Activated T-helper 1 cell treated with anti-CD3 and anti-CD28 coated beads, Interleukin-12 subunit alpha, Interleukin-12 subunit beta, Interleukin-2, Interleukin-4 antibody, amounts not matched to agents 30 ng/mL and 10 ng/mL and 1 ng/mL, durations not matched to agents 14 hours and 24 hours and 36 hours (primary cell): ENCODE results near the gene NEAT1. TPM values are rescaled to one million over a fixed set of nuclear protein-coding genes. Genes with fewer than 3 reads are reported as not detected.

Source experiments
- DNase-seq: peaks from one replicate; pipeline ENCODE4 v3.0.0; 2021; ENCODE audit warnings: low spot score
- H3K27ac Mint-ChIP-seq: one replicate; pipeline ENCODE4 v1.8.0; 2021; ENCODE audit warnings: mild to moderate bottlenecking, mixed read lengths
- H3K27me3 Mint-ChIP-seq: one replicate; pipeline ENCODE4 v1.8.0; 2022; ENCODE audit warnings: mild to moderate bottlenecking, moderate library complexity, mixed read lengths; ENCODE audit not compliant: insufficient read depth
- H3K36me3 Mint-ChIP-seq: one replicate; pipeline ENCODE4 v1.8.0; 2021; ENCODE audit warnings: low read depth, mixed read lengths
- H3K4me1 Mint-ChIP-seq: one replicate; pipeline ENCODE4 v1.8.0; 2021; ENCODE audit warnings: low read depth, mixed read lengths
- H3K4me3 Mint-ChIP-seq: one replicate; pipeline ENCODE4 v1.8.0; 2021; ENCODE audit warnings: mild to moderate bottlenecking, moderate library complexity, mixed read lengths
- H3K9me3 Mint-ChIP-seq: one replicate; pipeline ENCODE4 v1.8.0; 2021; ENCODE audit warnings: mixed read lengths
- intact Hi-C: fragments of 100-400 bp; cut with micrococcal nuclease; formaldehyde crosslinking; loops from one replicate; pipeline ENCODE4 v1.15.1; 2024
- total RNA-seq: library from RNA; stranded (reverse); gene quantifications from 2 replicates; pipeline ENCODE4 v1.2.3, GENCODE V29; 2022

NEAT1 gene
- total RNA-seq, 1 donor from 2014 or later: 507 TPM

DNA sequence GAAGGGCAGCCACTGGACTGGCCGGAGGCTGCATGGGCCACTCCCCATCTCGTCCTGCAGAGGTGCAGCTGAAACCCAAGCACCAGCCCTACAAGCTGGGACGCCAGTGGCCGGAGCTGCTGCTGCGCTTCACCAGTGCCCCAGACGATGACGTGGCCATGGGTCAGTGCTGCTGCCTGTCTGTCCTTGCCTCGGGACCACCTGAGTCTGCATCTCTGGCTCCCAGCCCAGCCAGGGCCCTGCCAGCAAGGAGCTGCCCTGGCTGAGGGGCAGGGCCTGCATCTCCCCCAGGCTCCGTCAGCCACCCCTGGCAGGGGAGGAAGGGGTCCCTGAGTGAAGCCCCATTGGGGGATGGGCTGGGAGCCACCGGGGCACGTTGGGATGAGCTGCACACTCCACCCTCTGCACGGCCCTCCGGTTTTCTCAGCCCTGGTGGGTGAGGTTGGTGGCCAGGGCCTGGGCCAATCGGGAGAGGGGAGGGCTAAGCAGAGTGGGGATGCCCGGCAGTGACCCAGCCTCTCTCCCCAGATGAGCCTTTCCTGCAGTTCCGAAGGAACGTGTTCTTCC, 29.0 kb upstream of the NEAT1 start:
- no peak overlapping the region for H3K27ac Mint-ChIP-seq
- no peaks in the 10 kb centered on the region for H3K9me3 Mint-ChIP-seq
- peaks cover 20% of the 10 kb centered on the region for H3K4me1 Mint-ChIP-seq
- no peak overlapping the region for H3K4me3 Mint-ChIP-seq
- peaks cover 25% of the 10 kb centered on the region for H3K36me3 Mint-ChIP-seq
- no peaks in the 10 kb centered on the region for H3K27me3 Mint-ChIP-seq
- intact Hi-C loops: no loop called here
- DNase-seq: no peak

GRCh38 chr11:65394125-65394536, 28.5 kb upstream of the NEAT1 start:
- Mint-ChIP-seq H3K4me3 (no peak overlapping the region), H3K36me3 (peaks cover 24% of the 10 kb centered on the region), H3K4me1 (peaks cover 14% of the 10 kb centered on the region), H3K27ac (no peak overlapping the region), H3K9me3 (no peaks in the 10 kb centered on the region), H3K27me3 (no peaks in the 10 kb centered on the region)
- no peak for DNase-seq
- intact Hi-C loops: no loop called here

DNA sequence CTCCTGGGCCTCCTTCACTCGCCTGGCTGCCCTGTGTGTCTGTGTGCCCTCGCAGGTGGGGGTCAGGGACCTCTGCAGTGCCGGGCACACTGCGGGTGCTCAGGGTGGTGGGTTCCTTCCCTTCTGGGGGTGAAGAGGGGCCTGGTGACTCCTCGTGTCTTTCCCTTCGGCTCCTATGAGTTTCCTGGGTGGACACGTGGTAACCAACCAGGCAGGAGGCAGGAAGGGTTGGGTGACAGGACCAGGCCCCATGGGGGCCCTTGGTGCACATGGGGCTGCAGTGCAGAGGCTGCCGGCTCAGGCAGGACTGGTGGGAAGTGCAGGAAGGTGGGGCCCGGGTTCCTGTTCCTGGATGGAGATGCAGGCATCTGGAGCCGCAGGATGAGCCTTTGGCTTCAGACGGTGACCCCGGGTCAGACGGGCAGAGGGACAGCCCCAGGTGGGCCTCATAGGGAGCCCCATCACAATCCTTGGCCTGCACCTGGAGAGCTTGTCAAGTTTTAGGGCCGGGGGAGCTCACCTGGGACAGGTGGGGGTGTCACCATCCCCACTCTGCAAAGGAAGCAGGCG, 26.6 kb upstream of the NEAT1 start:
- Mint-ChIP-seq H3K27ac (no peak overlapping the region), H3K27me3 (no peaks in the 10 kb centered on the region), H3K4me1 (peaks cover 2% of the 10 kb centered on the region), H3K36me3 (peaks cover 21% of the 10 kb centered on the region), H3K4me3 (no peak overlapping the region), H3K9me3 (no peaks in the 10 kb centered on the region)
- no peak for DNase-seq
- intact Hi-C loops: no loop called here

DNA sequence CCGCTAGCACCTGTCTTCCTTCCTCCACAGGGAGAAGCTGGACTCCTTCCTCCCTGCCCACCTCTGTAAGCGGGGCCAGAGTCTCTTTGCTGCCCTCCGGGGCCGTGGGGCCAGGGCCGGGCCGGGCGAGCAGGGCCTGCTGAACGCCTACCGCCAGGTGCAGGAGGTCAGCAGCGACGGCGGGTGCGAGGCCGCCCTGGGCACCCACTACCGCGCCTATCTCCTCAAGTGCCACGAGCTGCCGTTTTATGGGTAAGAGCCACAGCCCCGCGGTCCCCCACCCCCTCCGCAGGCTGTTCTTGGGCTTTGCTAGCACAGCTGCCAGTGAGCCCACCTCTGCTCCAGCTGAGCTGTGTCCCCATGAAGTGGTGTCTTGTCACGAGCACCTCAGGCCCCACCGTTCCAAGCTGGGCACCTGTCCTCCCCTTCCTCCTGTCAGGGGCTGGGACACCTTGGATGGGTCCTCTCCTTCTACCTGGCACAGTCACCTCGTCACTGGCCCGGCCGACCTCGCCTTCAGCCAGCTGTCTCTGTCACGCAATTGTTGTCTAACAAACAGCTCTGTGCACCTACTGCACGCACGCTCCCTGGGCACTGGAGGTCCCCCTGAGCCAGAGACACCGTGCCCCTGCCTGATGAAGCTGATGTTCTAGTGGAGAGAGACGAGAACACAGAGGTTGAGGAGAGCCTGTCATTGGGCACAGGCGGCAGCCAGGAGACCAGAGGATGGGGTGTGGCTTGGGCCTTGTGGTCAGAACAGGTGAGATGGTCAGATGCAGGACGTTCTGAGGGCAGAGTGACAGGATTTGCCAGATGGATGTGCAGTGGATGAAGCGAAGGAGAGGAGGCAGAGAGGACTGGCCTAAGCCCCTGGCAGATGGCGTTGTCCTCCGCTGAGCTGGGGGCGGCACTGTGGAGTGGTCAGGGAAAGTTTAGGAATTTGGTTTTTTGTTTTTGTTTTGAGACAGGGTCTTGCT, 25.5 kb upstream of the NEAT1 start:
- H3K9me3 Mint-ChIP-seq: no peaks in the 10 kb centered on the region
- no peak for DNase-seq
- peaks cover 21% of the 10 kb centered on the region for H3K36me3 Mint-ChIP-seq
- H3K4me1 Mint-ChIP-seq: no peaks in the 10 kb centered on the region
- H3K27ac Mint-ChIP-seq: no peak overlapping the region
- no peaks in the 10 kb centered on the region for H3K27me3 Mint-ChIP-seq
- no peak overlapping the region for H3K4me3 Mint-ChIP-seq
- intact Hi-C loops: no loop called here

GRCh38 chr11:65398362-65398910, 24.2 kb upstream of the NEAT1 start:
- peaks cover 22% of the 10 kb centered on the region for H3K36me3 Mint-ChIP-seq
- intact Hi-C loops: no loop called here
- no peak for DNase-seq
- no peak overlapping the region for H3K4me3 Mint-ChIP-seq
- H3K27ac Mint-ChIP-seq: peak overlapping the region; percentile 18
- H3K4me1 Mint-ChIP-seq: peaks cover 3% of the 10 kb centered on the region
- no peaks in the 10 kb centered on the region for H3K9me3 Mint-ChIP-seq
- no peaks in the 10 kb centered on the region for H3K27me3 Mint-ChIP-seq

- H3K36me3 Mint-ChIP-seq: peaks cover 24% of the 10 kb centered on the region
- no peaks in the 10 kb centered on the region for H3K27me3 Mint-ChIP-seq
- intact Hi-C loops: no loop called here
- H3K4me1 Mint-ChIP-seq: peaks cover 6% of the 10 kb centered on the region
- no peak for DNase-seq
- no peak overlapping the region for H3K4me3 Mint-ChIP-seq
- H3K27ac Mint-ChIP-seq: no peak overlapping the region
- H3K9me3 Mint-ChIP-seq: no peaks in the 10 kb centered on the region
Measured at GRCh38 chr11:65399249-65399648, 23.3 kb upstream of the NEAT1 start.

DNA sequence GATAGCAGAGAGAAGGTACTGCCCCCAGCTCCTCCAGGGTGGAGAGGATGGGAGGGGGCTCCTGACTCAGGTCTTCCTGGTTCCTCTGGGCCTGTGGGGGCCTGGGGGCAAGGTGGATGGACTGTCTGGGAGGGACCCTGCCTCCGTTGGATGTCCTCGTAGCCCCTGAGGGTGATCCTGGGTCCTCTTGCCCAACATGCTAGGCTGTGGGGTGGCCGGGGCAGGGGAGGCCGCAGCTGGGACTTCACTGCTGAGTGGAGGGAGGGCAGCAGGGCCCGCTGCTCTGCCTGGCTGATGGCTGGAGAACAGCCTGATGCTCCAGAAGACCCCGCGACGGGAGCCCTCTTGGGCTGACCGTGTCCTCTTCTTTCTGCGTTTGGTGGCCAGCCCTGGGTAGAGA, 22.8 kb upstream of the NEAT1 start:
- Mint-ChIP-seq H3K27me3 (no peaks in the 10 kb centered on the region), H3K36me3 (peaks cover 30% of the 10 kb centered on the region), H3K27ac (no peak overlapping the region), H3K4me3 (no peak overlapping the region), H3K9me3 (no peaks in the 10 kb centered on the region), H3K4me1 (peaks cover 6% of the 10 kb centered on the region)
- DNase-seq: no peak
- intact Hi-C loops: no loop called here

GRCh38 chr11:65400307-65401072, 22.1 kb upstream of the NEAT1 start:
- peaks cover 31% of the 10 kb centered on the region for H3K36me3 Mint-ChIP-seq
- intact Hi-C loops: no loop called here
- H3K4me3 Mint-ChIP-seq: no peak overlapping the region
- no peaks in the 10 kb centered on the region for H3K27me3 Mint-ChIP-seq
- H3K9me3 Mint-ChIP-seq: no peaks in the 10 kb centered on the region
- H3K27ac Mint-ChIP-seq: no peak overlapping the region
- peaks cover 6% of the 10 kb centered on the region for H3K4me1 Mint-ChIP-seq
- DNase-seq: no peak

DNA sequence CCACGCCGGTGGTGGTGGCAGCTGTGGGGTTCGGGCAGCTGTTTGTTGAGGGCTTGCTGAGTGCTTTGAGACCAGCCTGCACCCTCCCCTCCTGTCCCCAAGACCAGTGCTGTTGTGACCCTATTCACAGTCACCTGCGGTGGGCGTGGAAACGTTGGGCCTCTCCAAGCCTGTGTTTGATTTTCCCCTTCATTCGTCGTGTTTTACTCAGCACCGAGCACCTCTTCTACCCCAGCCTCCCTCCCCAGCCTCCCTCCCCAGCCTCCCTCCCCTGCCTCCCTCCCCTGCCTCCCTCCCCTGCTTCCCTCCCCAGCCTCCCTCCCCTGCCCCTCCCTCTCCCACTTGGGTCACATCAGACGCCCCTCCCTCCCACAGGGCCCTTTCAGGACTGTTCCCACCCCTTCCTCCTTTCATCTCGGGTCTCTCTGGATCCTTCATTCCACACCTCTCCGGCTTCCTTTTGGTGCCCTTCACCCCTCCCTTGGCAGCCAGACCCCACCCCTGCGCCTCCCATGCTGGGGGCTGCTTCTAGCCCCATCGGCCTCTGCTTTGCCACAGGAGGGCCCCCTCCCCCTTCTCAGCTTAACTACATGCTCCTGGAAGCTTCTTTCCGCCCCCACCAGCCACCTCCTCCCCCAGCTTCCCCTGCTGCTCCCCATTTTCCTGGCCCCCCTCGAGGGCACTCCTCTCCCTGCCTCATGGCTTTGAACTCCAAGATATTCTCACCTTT, 21.4 kb upstream of the NEAT1 start:
- intact Hi-C loops: no loop called here
- H3K9me3 Mint-ChIP-seq: no peaks in the 10 kb centered on the region
- H3K27me3 Mint-ChIP-seq: no peaks in the 10 kb centered on the region
- no peak for DNase-seq
- no peak overlapping the region for H3K4me3 Mint-ChIP-seq
- H3K36me3 Mint-ChIP-seq: peaks cover 31% of the 10 kb centered on the region
- H3K4me1 Mint-ChIP-seq: peaks cover 6% of the 10 kb centered on the region
- H3K27ac Mint-ChIP-seq: no peak overlapping the region

DNA sequence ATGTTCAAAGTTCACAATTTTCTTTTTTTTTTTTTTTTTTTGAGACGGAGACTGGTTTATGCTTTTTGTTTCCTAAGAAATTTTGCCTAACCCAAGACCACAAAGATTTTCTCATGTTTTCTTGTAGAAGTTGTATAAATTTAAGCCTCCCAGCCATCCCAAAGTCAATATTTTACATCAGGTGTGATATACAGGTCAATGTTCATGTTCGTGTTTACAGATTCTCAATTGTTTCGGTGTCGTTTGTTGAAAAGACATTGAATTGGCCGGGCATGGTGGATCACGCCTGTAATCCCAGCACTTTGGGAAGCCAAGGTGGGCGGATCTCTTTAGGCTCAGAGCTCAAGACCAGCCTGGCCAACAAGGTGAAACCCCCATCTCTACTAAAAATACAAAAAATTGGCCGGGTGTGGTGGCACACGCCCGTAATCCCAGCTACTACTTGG, 20.8 kb upstream of the NEAT1 start:
- intact Hi-C loops: no loop called here
- peaks cover 6% of the 10 kb centered on the region for H3K4me1 Mint-ChIP-seq
- no peak overlapping the region for H3K27ac Mint-ChIP-seq
- no peak overlapping the region for H3K4me3 Mint-ChIP-seq
- H3K36me3 Mint-ChIP-seq: peaks cover 31% of the 10 kb centered on the region
- no peak for DNase-seq
- H3K9me3 Mint-ChIP-seq: no peaks in the 10 kb centered on the region
- no peaks in the 10 kb centered on the region for H3K27me3 Mint-ChIP-seq

DNA sequence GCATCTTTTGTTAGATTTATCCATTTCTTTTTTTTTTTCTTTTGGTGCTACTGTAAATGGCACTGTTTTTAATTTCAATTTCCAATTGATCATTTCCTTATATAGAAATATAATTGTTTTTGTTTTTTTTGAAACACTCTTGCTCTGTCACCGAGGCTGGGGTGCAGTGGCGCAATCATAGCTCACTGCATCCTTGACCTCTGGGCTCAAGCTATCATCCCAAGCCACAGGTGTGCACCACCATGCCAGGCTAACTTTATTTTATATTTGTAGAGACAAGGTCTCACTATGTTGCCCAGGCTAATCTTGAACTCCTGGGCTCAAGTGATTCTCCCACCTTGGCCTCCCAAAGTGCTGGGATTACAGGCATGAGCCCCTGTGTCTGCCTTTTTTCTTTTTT, 19.8 kb upstream of the NEAT1 start:
- peaks cover 25% of the 10 kb centered on the region for H3K36me3 Mint-ChIP-seq
- no peak overlapping the region for H3K27ac Mint-ChIP-seq
- peaks cover 6% of the 10 kb centered on the region for H3K4me1 Mint-ChIP-seq
- intact Hi-C loops: no loop called here
- no peaks in the 10 kb centered on the region for H3K9me3 Mint-ChIP-seq
- no peak overlapping the region for H3K4me3 Mint-ChIP-seq
- DNase-seq: no peak
- no peaks in the 10 kb centered on the region for H3K27me3 Mint-ChIP-seq

GRCh38 chr11:65403607-65404121, 18.9 kb upstream of the NEAT1 start:
- peak overlapping the region; percentile 33 for H3K4me3 Mint-ChIP-seq
- no peak overlapping the region for H3K27ac Mint-ChIP-seq
- H3K9me3 Mint-ChIP-seq: no peaks in the 10 kb centered on the region
- intact Hi-C loops: no loop called here
- H3K4me1 Mint-ChIP-seq: peaks cover 6% of the 10 kb centered on the region
- H3K36me3 Mint-ChIP-seq: peaks cover 21% of the 10 kb centered on the region
- DNase-seq: no peak
- H3K27me3 Mint-ChIP-seq: no peaks in the 10 kb centered on the region
